ENCODE measurements around the gene PGAM5.

DNA sequence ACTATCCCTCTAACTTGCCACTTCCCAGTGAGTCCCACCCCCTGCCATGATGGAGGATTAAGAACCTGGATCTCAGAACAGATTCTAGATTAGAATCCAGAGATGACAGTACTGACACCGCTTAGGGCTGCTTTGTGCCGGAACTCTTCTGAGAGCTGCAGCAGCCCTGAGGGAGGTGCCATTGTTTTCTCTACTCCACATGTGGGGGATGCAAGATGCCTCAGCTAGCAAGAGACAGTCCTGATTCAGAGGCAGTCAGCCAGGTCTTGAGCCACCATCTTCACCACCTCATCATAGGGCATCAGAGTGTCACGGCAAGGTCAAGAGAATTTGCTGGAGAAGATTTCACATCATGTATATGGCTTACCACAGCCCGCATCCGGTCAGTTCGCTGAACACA lies 3.4 kb upstream of the PGAM5 start:
- TF ChIP-seq, protein P1, sequence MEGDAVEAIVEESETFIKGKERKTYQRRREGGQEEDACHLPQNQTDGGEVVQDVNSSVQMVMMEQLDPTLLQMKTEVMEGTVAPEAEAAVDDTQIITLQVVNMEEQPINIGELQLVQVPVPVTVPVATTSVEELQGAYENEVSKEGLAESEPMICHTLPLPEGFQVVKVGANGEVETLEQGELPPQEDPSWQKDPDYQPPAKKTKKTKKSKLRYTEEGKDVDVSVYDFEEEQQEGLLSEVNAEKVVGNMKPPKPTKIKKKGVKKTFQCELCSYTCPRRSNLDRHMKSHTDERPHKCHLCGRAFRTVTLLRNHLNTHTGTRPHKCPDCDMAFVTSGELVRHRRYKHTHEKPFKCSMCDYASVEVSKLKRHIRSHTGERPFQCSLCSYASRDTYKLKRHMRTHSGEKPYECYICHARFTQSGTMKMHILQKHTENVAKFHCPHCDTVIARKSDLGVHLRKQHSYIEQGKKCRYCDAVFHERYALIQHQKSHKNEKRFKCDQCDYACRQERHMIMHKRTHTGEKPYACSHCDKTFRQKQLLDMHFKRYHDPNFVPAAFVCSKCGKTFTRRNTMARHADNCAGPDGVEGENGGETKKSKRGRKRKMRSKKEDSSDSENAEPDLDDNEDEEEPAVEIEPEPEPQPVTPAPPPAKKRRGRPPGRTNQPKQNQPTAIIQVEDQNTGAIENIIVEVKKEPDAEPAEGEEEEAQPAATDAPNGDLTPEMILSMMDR (IDR thresholded peaks at IDR 0.05) = no peak
- no peak for TF ChIP-seq POLR2A (IDR thresholded peaks at IDR 0.05)
